Measurements from ENCODE around the gene PRKCZ.
A peak's percentile ranks its signal among the peaks of the same experiment; 100 is the strongest.

The PRKCZ gene

GRCh38 chr1:2049718-2050431, at the start of gene PRKCZ:
Gene PRKCZ (plus strand): TSS chr1:2050411. CDS start chr1:2050631, 220 bp downstream.
- peak; percentile 89 to 96 for DNase-seq (ENCODE audit: low read depth in 1 of 2, low spot score in 1 of 2)

DNA sequence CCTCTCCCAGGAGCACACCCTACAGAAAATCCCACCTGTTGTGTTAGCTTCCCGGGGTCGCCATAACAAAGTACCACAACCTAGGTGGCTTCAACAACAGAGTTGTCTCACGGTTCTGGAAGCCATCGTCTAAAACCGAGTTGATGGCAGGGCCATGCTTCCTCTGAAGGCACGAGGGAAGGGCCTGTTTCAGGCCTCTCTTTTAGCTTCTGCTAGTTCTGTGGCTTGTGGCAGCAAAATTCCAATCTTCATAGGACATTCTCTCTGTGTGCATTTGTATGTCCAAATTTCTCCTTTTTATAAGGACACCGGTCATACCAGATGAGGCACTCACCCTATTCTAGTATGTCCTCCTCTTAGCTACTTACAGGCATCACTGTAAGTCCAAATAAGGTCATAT, 49.8 kb upstream of the PRKCZ start:
- no peak for DNase-seq (ENCODE audit: low read depth in 1 of 2, low spot score in 1 of 2)

DNA sequence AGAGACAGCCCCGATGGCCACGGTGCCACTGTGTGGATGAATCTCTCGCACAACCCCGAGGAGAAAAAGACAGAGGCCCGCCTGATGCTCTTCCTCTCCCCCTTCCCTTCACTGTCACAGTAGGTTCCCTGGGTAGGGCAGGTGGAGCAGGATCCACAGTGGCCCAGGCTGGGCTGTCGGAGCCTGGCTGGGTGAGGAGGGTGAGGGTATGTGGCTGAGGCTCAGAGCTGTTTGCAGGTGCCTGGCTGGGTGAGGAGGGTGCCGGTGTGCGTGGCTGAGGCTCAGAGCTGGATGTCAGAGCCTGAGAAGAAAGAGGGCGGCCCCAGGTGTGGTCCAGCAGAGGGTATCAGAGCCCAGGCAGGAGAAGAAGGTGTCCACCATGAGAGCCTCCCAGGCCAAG, 49.4 kb upstream of the PRKCZ start:
- DNase-seq (ENCODE audit: low read depth in 1 of 2, low spot score in 1 of 2): no peak

GRCh38 chr1:2001773-2002411, 48.3 kb upstream of the PRKCZ start:
- DNase-seq (ENCODE audit: low read depth in 1 of 2, low spot score in 1 of 2): no peak

GRCh38 chr1:2003541-2004131, 46.6 kb upstream of the PRKCZ start, which contains the start of gene CFAP74:
Gene CFAP74 (minus strand): TSS chr1:2003786. CDS start chr1:1990956, 12,830 bp downstream.
- DNase-seq (ENCODE audit: low read depth in 1 of 2, low spot score in 1 of 2): no peak

DNA sequence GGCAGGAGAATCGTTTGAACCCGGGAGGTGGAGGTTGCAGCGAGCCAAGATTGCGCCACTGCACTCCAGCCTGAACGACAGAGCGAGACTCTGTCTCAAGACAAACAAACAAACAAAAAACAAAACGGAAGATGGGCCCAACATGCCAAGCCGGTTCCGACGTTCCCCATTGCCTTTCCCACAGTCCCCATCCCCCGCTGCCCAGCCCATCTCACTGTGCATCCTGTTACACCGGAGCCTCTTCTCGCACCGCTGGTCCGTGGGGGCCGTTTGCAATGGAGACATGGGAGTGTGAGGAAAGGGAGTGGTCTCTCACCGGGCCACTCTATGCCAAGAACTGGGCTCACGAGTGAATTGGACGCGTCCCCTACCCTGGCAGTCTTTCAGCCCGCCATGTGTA, 45.4 kb upstream of the PRKCZ start:
- DNase-seq (ENCODE audit: low read depth in 1 of 2, low spot score in 1 of 2): no peak

DNA sequence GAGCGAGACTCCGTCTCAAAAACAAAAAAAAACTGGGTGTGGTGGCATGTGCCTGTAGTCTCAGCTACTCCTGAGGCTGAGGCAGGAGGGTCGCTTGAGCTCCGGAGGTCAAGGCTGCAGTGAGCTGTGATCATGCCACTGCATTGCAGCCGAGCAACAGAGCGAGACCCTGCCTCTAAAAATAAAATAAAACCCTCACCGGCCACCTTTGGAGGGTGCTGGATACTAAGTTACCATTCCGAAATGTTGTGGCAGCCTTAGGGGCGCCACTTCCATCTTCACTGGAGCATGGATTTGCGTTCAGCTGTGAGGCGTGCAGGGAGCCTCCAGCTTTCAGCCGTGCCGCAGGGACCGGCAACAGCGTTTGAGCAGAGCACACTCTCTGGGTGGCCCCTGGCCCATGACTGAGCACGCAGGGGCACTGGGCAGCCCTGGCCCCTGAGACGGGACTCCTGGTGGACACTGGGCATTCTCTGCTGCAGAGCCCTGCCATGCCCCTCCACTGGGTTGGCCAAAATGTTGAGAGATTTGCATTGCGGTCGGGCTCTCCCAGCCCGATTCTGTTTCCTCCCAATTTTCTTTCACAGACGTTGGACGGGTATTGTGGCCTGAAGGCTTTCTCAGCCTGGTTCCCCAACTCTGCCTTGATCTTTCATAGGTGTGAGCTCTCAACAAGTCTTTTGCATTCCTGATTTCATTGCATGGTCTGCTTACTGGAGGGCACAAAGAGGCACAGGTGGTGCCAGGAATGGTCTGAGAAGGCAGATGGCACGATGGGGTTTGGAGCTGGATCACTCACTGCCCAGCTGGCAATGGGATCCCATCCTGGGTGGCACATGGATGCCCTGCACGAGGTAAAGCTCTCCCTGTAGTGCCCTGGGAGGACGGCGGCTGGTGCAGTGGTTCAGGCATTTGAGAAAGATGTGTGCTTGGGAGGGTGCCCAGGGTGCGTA, 40.8 kb upstream of the PRKCZ start:
- no peak for DNase-seq (ENCODE audit: low read depth in 1 of 2, low spot score in 1 of 2)

- no peak for DNase-seq (ENCODE audit: low read depth in 1 of 2, low spot score in 1 of 2)
Observed at GRCh38 chr1:2014181-2014580, 36.0 kb upstream of the PRKCZ start.

DNA sequence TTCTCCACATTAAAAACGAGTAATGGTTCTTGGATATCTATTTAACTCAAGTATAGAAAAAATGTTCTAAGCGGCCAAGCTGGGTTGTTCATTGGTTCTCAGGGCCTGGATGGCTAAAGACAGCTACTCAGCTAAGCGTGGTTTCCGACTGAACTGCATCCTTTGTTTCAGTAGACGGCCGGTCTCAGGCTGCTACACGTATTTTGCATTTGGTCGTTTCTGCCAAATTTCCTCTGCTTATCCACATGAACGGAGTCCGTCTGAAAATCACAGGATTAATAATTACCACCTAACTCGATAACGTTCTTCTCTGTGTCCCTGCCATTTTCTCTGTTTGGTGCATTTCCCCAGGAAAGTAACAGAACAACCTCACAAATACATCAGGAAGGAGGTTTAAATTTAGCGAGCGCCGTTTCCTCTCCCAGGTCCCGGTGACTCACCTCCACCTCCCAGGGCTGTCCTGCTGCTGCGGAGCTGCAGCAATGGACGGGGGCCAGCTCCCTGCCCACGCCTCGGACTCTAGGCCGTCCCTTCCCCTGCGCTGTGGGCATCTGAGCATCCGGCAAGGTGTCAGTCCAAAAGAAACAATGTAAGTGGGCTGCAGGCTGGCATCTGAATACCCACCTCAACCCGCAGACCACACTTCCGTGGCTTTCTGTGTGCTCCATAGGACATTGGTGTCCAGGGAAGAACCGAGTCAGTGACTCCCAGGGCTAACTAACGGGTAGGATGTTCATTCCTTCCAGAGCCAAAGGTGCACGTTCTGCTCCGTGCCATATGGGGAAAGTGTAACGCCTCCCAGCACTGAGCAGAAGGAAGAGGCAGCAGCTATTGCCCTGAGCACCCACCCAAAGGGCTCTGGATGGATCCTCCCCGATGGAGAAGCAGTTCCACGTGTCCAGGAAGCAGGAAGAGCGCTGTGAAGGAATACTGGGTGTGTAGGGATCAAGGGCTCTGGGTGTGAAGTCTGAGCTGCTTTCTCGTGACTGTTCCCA, 35.2 kb upstream of the PRKCZ start:
- no peak for DNase-seq (ENCODE audit: low read depth in 1 of 2, low spot score in 1 of 2)

GRCh38 chr1:2016123-2016522, 34.1 kb upstream of the PRKCZ start:
- no peak for DNase-seq (ENCODE audit: low read depth in 1 of 2, low spot score in 1 of 2)

GRCh38 chr1:2018217-2019171, 31.7 kb upstream of the PRKCZ start:
- DNase-seq (ENCODE audit: low read depth in 1 of 2, low spot score in 1 of 2): no peak

DNA sequence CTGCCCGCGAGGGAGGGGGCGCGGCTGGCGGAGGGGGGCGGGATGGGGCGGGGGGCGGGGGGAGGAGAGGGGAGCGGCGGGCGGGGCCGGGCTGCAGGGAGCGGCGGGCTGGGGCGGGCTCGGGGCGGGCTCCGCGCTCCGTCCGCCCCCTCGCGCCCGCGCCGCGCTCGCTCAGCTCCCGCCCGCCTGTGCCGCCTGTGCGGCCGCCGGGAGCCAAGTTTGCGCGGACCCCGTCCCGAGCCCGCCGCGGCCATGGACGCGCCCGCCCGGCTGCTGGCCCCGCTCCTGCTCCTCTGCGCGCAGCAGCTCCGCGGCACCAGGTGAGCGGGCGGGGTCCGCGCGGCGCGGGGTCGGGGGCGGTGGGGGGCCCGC, 31.1 kb upstream of the PRKCZ start, which contains the start of gene GABRD:
Gene GABRD, plus strand, starts transcription at position 174 of the 372 bp plus-strand sequence. Its CDS starts 79 bp downstream, at position 253.
- no peak for DNase-seq (ENCODE audit: low read depth in 1 of 2, low spot score in 1 of 2)

- no peak for DNase-seq (ENCODE audit: low read depth in 1 of 2, low spot score in 1 of 2)
Observed at GRCh38 chr1:2019571-2020309, 30.5 kb upstream of the PRKCZ start.

DNA sequence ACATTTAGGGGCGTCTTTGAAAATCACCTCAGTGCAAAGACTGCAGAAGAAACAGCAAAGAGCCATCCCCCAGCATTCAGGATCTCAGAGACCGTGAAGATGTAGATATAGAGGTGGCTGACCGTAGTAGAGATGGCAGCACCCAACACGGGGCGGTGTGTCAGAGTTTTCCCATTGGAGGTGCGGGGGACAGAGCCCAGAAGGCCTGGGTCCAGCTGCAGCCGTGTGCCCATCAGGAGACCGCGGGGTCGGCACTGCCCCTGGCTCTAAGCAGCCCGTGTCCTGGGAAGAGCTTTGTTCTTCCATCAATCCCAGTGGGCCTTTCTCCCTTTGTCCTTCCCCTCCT, 29.9 kb upstream of the PRKCZ start:
- DNase-seq (ENCODE audit: low read depth in 1 of 2, low spot score in 1 of 2): no peak

DNA sequence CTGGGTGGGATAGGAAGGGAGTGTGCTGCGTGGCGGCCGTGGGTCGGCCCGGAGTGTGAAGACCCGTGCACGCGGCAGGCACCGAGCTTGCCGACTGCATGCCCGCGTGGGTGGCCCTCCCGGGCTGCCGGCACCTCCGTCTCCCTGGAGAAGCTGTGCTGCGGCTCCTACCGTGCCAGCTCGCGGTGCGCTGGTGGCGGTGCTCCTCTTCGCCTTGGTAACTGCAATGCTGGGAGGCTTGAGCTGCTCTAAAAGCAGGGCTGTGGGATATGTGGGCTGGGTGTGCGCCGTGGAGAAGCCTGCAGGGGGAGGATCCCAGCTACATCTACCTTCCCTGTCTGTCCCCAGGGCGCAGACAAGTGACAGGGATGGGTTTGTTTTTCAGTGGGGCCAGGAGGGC, 28.7 kb upstream of the PRKCZ start:
- no peak for DNase-seq (ENCODE audit: low read depth in 1 of 2, low spot score in 1 of 2)

DNA sequence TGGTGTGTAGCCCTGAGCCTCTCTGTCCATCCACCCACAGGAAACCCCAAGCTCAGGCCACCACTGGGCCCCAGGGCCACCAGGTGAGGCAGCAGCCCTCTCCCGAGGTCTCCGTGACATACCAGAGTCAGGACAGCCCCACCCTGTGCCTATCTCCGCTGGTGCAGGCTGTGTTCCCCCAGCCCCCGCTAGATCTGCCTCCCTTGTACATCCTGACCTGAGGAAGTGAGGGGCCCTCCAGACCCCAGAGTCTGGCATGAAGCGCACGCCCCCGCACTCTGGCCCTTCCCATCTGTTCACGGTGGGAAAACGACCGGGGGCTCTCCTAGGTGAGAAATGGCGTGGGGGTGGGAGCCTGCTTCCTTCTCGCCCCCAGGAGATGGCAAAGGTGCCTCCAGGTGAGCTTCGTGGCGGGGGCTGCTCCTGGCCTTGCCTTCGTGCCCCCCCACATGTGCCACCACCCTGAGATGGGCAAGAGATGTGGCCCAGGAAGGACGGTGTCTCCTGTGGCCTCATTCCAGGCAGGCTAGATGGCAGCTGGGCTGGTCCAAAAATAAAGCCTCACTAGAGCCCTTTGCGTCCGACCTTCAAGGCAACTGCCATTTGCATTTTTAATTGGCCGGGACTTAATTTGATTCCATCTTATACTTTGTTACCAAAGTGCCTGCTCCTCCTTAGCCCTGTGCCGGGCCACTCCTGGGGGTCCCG, 28.0 kb upstream of the PRKCZ start:
- DNase-seq (ENCODE audit: low read depth in 1 of 2, low spot score in 1 of 2): no peak

DNA sequence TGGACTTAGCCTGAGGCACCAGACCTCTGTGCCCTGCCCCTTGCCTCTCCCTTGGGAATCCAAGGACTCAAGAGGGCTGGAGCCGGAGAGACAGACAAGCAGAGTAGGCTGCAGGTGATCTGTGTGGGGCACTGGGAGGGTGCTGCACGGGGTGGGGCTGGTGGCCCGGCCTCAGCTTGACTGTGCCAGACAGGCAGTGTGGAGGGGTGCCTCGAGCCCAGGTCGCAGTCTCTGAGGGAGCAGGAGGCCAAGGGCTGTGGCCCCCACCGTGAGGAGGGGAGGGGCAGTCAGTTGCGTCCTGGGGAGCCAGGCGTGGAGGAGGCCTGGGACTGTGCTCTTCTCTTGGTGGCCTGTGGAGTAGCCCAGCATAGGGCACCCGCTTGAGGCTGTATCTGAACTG, 27.0 kb upstream of the PRKCZ start:
- no peak for DNase-seq (ENCODE audit: low read depth in 1 of 2, low spot score in 1 of 2)

DNA sequence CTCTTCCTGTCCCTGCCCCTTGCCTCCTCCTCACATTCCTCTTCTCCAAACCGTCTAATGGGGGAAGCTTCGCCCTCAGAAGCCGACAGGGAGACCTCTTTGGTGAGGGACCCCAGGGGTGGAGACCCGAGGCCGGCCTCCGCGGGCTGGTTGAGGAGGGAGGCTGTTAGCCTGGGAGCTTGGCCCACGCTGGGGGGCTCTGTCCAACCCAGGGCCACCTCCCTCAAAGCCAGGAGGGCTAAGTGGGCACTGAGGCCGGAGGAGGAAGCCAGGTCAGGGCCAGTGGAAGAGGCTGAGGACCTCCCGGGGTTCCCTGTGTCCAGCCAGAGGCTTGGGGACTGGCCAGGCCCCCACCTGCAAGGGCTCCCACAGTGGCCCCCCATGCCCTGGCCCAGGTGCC, 25.8 kb upstream of the PRKCZ start:
- no peak for DNase-seq (ENCODE audit: low read depth in 1 of 2, low spot score in 1 of 2)

Measured in activated T-helper 1 cell treated with anti-CD3 and anti-CD28 coated beads, Interleukin-2, amount 50 U/mL, for 16 hours (primary cell).